Ishikawa (cell line): ENCODE measurements around the gene OR10J4.

Source experiments
- CEBPB ChIP-seq: IDR thresholded peaks from 2 replicates; pipeline ENCODE4 v1.6.1; 2012
- CREB1 ChIP-seq: IDR thresholded peaks from 2 replicates; pipeline ENCODE4 v1.6.1; 2012; ENCODE audit warnings: low read depth
- EGR1 ChIP-seq: IDR thresholded peaks from 2 replicates; pipeline ENCODE4 v1.6.1; 2012
- EP300 ChIP-seq: IDR thresholded peaks from 2 replicates; pipeline ENCODE4 v1.6.1; 2012; ENCODE audit warnings: borderline replicate concordance
- FOXM1 ChIP-seq: IDR thresholded peaks from 2 replicates; pipeline ENCODE4 v1.6.1; 2012; ENCODE audit warnings: low read depth, borderline replicate concordance
- NFIC ChIP-seq: IDR thresholded peaks from 2 replicates; pipeline ENCODE4 v1.6.1; 2012
- RAD21 ChIP-seq: IDR thresholded peaks from 2 replicates; pipeline ENCODE4 v1.6.1; 2012; ENCODE audit warnings: low read depth
- TAF1 ChIP-seq: IDR thresholded peaks from 2 replicates; pipeline ENCODE4 v1.6.1; 2012; ENCODE audit warnings: low read depth, mild to moderate bottlenecking
- TCF12 ChIP-seq: IDR thresholded peaks from 2 replicates; pipeline ENCODE4 v1.6.1; 2012; ENCODE audit warnings: low read depth
- TEAD4 ChIP-seq: IDR thresholded peaks from 2 replicates; pipeline ENCODE4 v1.6.1; 2012
- YY1 ChIP-seq: IDR thresholded peaks from 2 replicates; pipeline ENCODE4 v1.6.1; 2012; ENCODE audit warnings: low read depth
- ZBTB7A ChIP-seq: IDR thresholded peaks from 2 replicates; pipeline ENCODE4 v1.6.1; 2012; ENCODE audit warnings: low read depth
- TF ChIP-seq, protein P1 (sequence below): IDR thresholded peaks from 2 replicates; pipeline ENCODE4 v1.6.1; 2012
- TF ChIP-seq, protein P2 (sequence below): IDR thresholded peaks from 2 replicates; pipeline ENCODE4 v1.6.1; 2012
- TF ChIP-seq, protein P3 (sequence below): IDR thresholded peaks from 2 replicates; pipeline ENCODE4 v1.6.1; 2012; ENCODE audit warnings: low read depth, mild to moderate bottlenecking

The OR10J4 gene

GRCh38 chr1:159465191-159465603 is 33.2 kb downstream of the OR10J4 start:
- TF ChIP-seq CEBPB = no peak
- TF ChIP-seq, protein P1, sequence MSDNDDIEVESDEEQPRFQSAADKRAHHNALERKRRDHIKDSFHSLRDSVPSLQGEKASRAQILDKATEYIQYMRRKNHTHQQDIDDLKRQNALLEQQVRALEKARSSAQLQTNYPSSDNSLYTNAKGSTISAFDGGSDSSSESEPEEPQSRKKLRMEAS = no peak
- no peak for TF ChIP-seq YY1
- TF ChIP-seq TAF1 = no peak
- no peak for TF ChIP-seq ZBTB7A
- no peak for TF ChIP-seq EP300
- no peak for TF ChIP-seq RAD21
- no peak for TF ChIP-seq TEAD4
- TF ChIP-seq, protein P2, sequence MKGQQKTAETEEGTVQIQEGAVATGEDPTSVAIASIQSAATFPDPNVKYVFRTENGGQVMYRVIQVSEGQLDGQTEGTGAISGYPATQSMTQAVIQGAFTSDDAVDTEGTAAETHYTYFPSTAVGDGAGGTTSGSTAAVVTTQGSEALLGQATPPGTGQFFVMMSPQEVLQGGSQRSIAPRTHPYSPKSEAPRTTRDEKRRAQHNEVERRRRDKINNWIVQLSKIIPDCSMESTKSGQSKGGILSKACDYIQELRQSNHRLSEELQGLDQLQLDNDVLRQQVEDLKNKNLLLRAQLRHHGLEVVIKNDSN = no peak
- no peak for TF ChIP-seq FOXM1
- TF ChIP-seq EGR1 = no peak
- no peak for TF ChIP-seq NFIC
- no peak for TF ChIP-seq TCF12
- TF ChIP-seq CREB1 = no peak
- TF ChIP-seq, protein P3, sequence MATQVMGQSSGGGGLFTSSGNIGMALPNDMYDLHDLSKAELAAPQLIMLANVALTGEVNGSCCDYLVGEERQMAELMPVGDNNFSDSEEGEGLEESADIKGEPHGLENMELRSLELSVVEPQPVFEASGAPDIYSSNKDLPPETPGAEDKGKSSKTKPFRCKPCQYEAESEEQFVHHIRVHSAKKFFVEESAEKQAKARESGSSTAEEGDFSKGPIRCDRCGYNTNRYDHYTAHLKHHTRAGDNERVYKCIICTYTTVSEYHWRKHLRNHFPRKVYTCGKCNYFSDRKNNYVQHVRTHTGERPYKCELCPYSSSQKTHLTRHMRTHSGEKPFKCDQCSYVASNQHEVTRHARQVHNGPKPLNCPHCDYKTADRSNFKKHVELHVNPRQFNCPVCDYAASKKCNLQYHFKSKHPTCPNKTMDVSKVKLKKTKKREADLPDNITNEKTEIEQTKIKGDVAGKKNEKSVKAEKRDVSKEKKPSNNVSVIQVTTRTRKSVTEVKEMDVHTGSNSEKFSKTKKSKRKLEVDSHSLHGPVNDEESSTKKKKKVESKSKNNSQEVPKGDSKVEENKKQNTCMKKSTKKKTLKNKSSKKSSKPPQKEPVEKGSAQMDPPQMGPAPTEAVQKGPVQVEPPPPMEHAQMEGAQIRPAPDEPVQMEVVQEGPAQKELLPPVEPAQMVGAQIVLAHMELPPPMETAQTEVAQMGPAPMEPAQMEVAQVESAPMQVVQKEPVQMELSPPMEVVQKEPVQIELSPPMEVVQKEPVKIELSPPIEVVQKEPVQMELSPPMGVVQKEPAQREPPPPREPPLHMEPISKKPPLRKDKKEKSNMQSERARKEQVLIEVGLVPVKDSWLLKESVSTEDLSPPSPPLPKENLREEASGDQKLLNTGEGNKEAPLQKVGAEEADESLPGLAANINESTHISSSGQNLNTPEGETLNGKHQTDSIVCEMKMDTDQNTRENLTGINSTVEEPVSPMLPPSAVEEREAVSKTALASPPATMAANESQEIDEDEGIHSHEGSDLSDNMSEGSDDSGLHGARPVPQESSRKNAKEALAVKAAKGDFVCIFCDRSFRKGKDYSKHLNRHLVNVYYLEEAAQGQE = no peak

- no peak for TF ChIP-seq RAD21
- TF ChIP-seq, protein P3 = no peak
- no peak for TF ChIP-seq CEBPB
- no peak for TF ChIP-seq EP300
- TF ChIP-seq YY1 = no peak
- no peak for TF ChIP-seq ZBTB7A
- no peak for TF ChIP-seq CREB1
- TF ChIP-seq FOXM1 = no peak
- no peak for TF ChIP-seq TAF1
- no peak for TF ChIP-seq TCF12
- TF ChIP-seq, protein P1 = no peak
- no peak for TF ChIP-seq TEAD4
- no peak for TF ChIP-seq EGR1
- TF ChIP-seq, protein P2 = no peak
- no peak for TF ChIP-seq NFIC
These were observed 36.3 kb downstream of the OR10J4 start for GRCh38 chr1:159468321-159468720.

DNA sequence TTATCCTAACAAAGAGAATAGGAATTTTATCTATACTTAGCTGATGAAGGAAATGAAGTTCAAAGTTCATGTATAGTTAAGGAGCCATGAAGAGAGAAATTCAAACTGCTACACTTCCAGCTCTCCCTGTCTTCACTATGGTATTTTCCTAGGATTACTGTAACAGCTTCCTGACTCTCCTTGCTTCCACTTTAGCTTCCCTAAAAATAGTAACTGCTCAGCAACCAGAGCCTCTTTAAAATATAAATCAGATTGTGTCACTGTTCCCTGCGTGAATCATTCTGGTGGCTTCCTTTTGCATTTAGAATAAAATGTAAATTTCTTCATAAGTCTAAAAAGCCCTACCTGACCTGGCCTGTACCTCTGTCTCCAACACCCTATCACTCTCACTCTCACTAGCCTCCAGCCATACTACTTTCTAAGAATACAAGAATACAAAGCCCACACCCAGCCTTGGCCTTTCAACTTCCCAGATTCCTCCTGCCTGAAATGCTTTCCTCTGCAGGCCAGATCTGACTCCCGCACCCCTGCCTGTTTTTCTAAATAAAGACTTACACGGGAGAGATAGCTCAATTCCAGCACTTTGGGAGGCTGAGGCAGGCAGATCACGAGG is 38.0 kb downstream of the OR10J4 start:
- TF ChIP-seq TEAD4 = no peak
- no peak for TF ChIP-seq ZBTB7A
- TF ChIP-seq EGR1 = no peak
- no peak for TF ChIP-seq RAD21
- no peak for TF ChIP-seq YY1
- no peak for TF ChIP-seq FOXM1
- no peak for TF ChIP-seq TCF12
- TF ChIP-seq, protein P2 = no peak
- no peak for TF ChIP-seq EP300
- no peak for TF ChIP-seq TAF1
- TF ChIP-seq, protein P1 = no peak
- no peak for TF ChIP-seq NFIC
- TF ChIP-seq, protein P3 = no peak

DNA sequence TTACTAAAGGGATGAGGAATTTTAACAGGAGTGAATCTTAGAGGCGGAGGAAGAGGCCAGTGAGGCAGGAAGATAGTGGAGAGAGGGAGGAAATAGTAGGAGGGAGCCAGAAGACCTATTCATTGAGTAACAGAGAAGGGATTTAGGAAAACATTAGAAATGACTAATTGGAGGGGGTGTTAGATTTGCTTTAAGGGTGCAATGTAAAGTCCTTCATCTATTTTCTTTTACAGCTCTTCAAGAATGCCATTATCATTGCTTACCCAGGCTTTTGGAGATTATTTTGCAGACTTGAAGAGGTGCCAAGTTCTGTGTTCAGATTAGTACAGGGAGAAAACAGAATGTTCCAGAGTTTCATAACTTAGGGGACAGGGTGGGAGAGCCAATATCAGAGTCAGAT is 41.3 kb downstream of the OR10J4 start:
- TF ChIP-seq, protein P1 = no peak
- TF ChIP-seq, protein P2 = no peak
- no peak for TF ChIP-seq RAD21
- TF ChIP-seq CEBPB = no peak
- no peak for TF ChIP-seq TCF12
- TF ChIP-seq FOXM1 = no peak
- no peak for TF ChIP-seq NFIC
- TF ChIP-seq, protein P3 = no peak
- no peak for TF ChIP-seq ZBTB7A
- TF ChIP-seq TAF1 = no peak
- no peak for TF ChIP-seq TEAD4
- no peak for TF ChIP-seq EP300
- no peak for TF ChIP-seq YY1
- no peak for TF ChIP-seq CREB1
